ENCODE measurements around the gene BPGM.
A peak's percentile ranks its signal among the peaks of the same experiment; 100 is the strongest.

The BPGM gene

DNA sequence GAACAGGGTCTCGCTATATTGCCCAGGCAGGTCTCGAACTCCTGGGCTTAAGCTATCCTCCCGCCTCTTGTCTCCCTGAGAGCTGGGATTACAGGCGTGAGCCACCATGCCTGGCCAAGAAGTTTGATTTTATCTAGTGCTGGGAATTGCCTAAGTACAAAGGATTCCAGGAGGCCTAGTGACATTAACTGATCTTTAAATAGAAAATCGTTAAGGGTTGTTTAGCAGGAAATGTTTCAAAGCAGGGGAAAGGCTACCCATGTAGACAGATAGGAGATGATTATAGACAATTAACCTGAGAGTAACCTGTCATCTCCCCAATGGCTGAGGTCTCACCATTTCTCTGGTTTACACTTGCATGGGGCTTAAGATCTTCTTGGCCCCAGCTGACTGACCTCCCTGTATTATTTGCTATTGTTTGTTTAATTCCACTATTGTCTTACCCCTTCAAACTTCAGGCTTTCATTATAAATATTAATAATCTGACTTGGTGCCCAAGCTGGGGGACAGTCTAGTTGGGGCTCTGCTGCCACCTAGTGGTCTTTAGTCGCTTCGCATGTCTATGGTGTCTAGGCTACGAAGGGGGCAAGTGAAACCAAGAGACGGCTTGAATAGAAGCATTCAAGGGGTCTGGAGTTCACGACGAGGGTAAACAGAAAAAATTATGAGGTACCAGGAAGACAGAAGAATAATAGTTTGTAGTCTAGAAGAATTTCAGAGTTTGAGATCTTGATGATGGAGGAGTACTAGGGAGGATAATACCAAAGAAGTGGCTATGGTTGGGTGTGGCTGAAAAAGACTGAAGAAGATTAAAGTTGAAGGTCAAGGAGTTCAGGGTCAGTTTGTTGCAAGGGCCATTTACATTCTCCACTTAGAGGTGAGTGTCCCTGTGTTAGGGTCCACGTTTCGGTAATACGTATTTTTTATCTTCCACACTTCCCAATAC lies 40.4 kb upstream of the BPGM start:
- Histone ChIP-seq H3K14ac (ENCODE audit: low read length) (no peak overlapping the region), H3K18ac (ENCODE audit: low read length) (no peak overlapping the region), H3K27ac (replicated peaks; ENCODE audit: low read length) (no peak overlapping the region), H3K27me3 (ENCODE audit: control insufficient read depth in 3 of 3, insufficient read depth in 3 of 3, low read depth in 1 of 3, low read length in 3 of 3) (no peaks in the 10 kb centered on the region), H2BK120ac (ENCODE audit: low read depth, low read length) (no peak overlapping the region), H3K9ac (ENCODE audit: low read depth, low read length, poor library complexity) (no peak overlapping the region), H2BK5ac (ENCODE audit: low read length) (no peak overlapping the region), H3K4me3 (ENCODE audit: low read length in 2 of 2) (no peak overlapping the region), H3K9me3 (replicated peaks in 1 of 2; ENCODE audit: control insufficient read depth in 2 of 2, insufficient read depth in 1 of 2, low read depth in 1 of 2, low read length in 2 of 2) (no peaks in the 10 kb centered on the region), H2AK5ac (ENCODE audit: low read depth, low read length) (no peak overlapping the region), H3K36me3 (replicated peaks in 1 of 2; ENCODE audit: control insufficient read depth in 2 of 2, insufficient read depth in 2 of 2, low read length in 2 of 2) (no peaks in the 10 kb centered on the region), H3K23ac (ENCODE audit: low read depth, low read length, poor library complexity) (no peak overlapping the region), H2AFZ (ENCODE audit: low read length) (peak overlapping the region; percentile 8), H3K4me2 (ENCODE audit: insufficient read depth, low read length, poor library complexity, severe bottlenecking) (no peak overlapping the region), H3K79me1 (ENCODE audit: low read depth, low read length) (no peaks in the 10 kb centered on the region), H2BK15ac (ENCODE audit: low read length) (no peak overlapping the region), H2BK12ac (ENCODE audit: low read length) (no peak overlapping the region), H4K8ac (ENCODE audit: low read depth, low read length) (no peak overlapping the region), H4K91ac (ENCODE audit: low read depth, low read length, poor library complexity) (no peak overlapping the region), H3K4ac (ENCODE audit: low read length) (no peak overlapping the region), H3K4me1 (ENCODE audit: control insufficient read depth in 2 of 2, insufficient read depth in 1 of 2, low read depth in 1 of 2, low read length in 2 of 2) (peaks cover 0 to 3% of the 10 kb centered on the region in 2 donors)
- no CpG with 5 or more reads among the region's 14 CpGs for WGBS, 2 donors (ENCODE audit: extremely low coverage in 2 of 2, insufficient read length in 2 of 2, insufficient replicate concordance in 1 of 2)
- DNase-seq (ENCODE audit: low spot score), result peak; percentile 50

DNA sequence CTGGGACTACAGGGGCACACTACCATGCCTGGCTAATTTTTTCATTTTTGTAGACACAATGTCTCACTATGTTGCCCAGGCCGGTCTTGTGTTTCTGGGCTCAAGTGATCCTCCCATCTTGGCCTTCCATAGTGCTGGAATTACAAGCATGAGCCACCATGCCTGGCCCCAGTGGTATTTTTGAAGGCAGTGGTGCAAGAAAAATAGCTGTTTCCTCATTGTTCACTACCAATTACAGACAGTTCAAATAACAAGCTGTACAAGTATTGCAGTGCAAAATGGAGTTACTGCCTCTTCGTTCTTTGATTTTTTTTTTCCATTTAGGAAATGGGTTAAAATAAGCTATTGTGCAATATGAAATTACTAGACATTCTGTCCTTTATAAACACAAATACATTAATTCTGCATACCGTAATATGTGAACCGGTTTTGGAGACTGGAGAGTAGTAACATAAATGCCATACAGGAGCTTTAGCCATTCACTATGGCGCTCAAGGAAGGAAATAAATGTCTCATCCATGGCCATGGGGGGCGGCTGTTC lies 35.0 kb upstream of the BPGM start:
- Histone ChIP-seq H3K14ac (ENCODE audit: low read length) (no peak overlapping the region), H2AFZ (ENCODE audit: low read length) (no peak overlapping the region), H4K8ac (ENCODE audit: low read depth, low read length) (no peak overlapping the region), H3K4me2 (ENCODE audit: insufficient read depth, low read length, poor library complexity, severe bottlenecking) (no peak overlapping the region), H3K4me3 (ENCODE audit: low read length in 2 of 2) (no peak overlapping the region), H2BK12ac (ENCODE audit: low read length) (no peak overlapping the region), H2BK15ac (ENCODE audit: low read length) (no peak overlapping the region), H3K79me1 (ENCODE audit: low read depth, low read length) (no peaks in the 10 kb centered on the region), H3K36me3 (replicated peaks in 1 of 2; ENCODE audit: control insufficient read depth in 2 of 2, insufficient read depth in 2 of 2, low read length in 2 of 2) (no peaks in the 10 kb centered on the region), H3K9me3 (replicated peaks in 1 of 2; ENCODE audit: control insufficient read depth in 2 of 2, insufficient read depth in 1 of 2, low read depth in 1 of 2, low read length in 2 of 2) (no peaks in the 10 kb centered on the region), H3K4me1 (ENCODE audit: control insufficient read depth in 2 of 2, insufficient read depth in 1 of 2, low read depth in 1 of 2, low read length in 2 of 2) (no peaks in the 10 kb centered on the region), H2BK120ac (ENCODE audit: low read depth, low read length) (no peak overlapping the region), H3K27ac (replicated peaks; ENCODE audit: low read length) (no peak overlapping the region), H3K27me3 (ENCODE audit: control insufficient read depth in 3 of 3, insufficient read depth in 3 of 3, low read depth in 1 of 3, low read length in 3 of 3) (peaks cover 0 to 9% (median 0%) of the 10 kb centered on the region in 3 experiments), H4K91ac (ENCODE audit: low read depth, low read length, poor library complexity) (no peak overlapping the region), H2BK5ac (ENCODE audit: low read length) (no peak overlapping the region), H3K23ac (ENCODE audit: low read depth, low read length, poor library complexity) (no peak overlapping the region), H3K18ac (ENCODE audit: low read length) (no peak overlapping the region), H3K9ac (ENCODE audit: low read depth, low read length, poor library complexity) (no peak overlapping the region), H2AK5ac (ENCODE audit: low read depth, low read length) (no peak overlapping the region), H3K4ac (ENCODE audit: low read length) (no peak overlapping the region)
- DNase-seq (ENCODE audit: low spot score), result no peak
- WGBS, 2 donors (ENCODE audit: extremely low coverage in 2 of 2, insufficient read length in 2 of 2, insufficient replicate concordance in 1 of 2), result no CpG with 5 or more reads among the region's 6 CpGs

DNA sequence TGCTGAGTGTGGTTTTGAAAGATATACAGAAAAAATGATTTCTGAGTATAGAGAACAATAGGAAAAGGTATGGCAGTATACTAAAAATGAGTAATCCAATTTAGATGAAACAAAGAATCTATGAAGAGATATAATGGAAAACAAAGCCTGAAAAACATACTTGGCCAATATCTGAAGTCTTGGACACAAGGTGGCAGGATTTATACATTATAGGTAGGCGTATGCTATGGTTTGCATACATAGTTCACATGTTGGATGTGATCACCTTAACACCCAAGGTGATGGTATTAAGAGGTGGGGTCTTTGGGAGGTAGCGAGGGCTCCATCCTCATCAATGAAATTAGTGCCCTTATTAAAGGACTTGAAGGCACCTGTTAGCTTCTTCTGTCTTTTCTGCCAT lies 34.5 kb upstream of the BPGM start:
- no peak overlapping the region for H3K14ac ChIP-seq (ENCODE audit: low read length)
- H2BK15ac ChIP-seq (ENCODE audit: low read length), result no peak overlapping the region
- H3K18ac ChIP-seq (ENCODE audit: low read length), result no peak overlapping the region
- no peak overlapping the region for H3K23ac ChIP-seq (ENCODE audit: low read depth, low read length, poor library complexity)
- no peak overlapping the region for H2BK120ac ChIP-seq (ENCODE audit: low read depth, low read length)
- no peak overlapping the region for H3K4me3 ChIP-seq (ENCODE audit: low read length in 2 of 2)
- H3K4ac ChIP-seq (ENCODE audit: low read length), result no peak overlapping the region
- no peak overlapping the region for H2AK5ac ChIP-seq (ENCODE audit: low read depth, low read length)
- no peak overlapping the region for H2BK5ac ChIP-seq (ENCODE audit: low read length)
- no peak overlapping the region for H3K9ac ChIP-seq (ENCODE audit: low read depth, low read length, poor library complexity)
- no CpG with 5 or more reads among the region's 2 CpGs for WGBS, 2 donors (ENCODE audit: extremely low coverage in 2 of 2, insufficient read length in 2 of 2, insufficient replicate concordance in 1 of 2)
- no peak overlapping the region for H4K8ac ChIP-seq (ENCODE audit: low read depth, low read length)
- no peak overlapping the region for H2BK12ac ChIP-seq (ENCODE audit: low read length)
- H3K9me3 ChIP-seq (replicated peaks in 1 of 2; ENCODE audit: control insufficient read depth in 2 of 2, insufficient read depth in 1 of 2, low read depth in 1 of 2, low read length in 2 of 2), result no peaks in the 10 kb centered on the region
- no peak overlapping the region for H4K91ac ChIP-seq (ENCODE audit: low read depth, low read length, poor library complexity)
- peaks cover 0 to 10% (median 0%) of the 10 kb centered on the region in 3 experiments for H3K27me3 ChIP-seq (ENCODE audit: control insufficient read depth in 3 of 3, insufficient read depth in 3 of 3, low read depth in 1 of 3, low read length in 3 of 3)
- DNase-seq (ENCODE audit: low spot score), result no peak
- no peaks in the 10 kb centered on the region for H3K36me3 ChIP-seq (replicated peaks in 1 of 2; ENCODE audit: control insufficient read depth in 2 of 2, insufficient read depth in 2 of 2, low read length in 2 of 2)
- H3K4me1 ChIP-seq (ENCODE audit: control insufficient read depth in 2 of 2, insufficient read depth in 1 of 2, low read depth in 1 of 2, low read length in 2 of 2), result no peaks in the 10 kb centered on the region
- no peak overlapping the region for H3K4me2 ChIP-seq (ENCODE audit: insufficient read depth, low read length, poor library complexity, severe bottlenecking)
- no peak overlapping the region for H3K27ac ChIP-seq (replicated peaks; ENCODE audit: low read length)
- H3K79me1 ChIP-seq (ENCODE audit: low read depth, low read length), result no peaks in the 10 kb centered on the region
- H2AFZ ChIP-seq (ENCODE audit: low read length), result no peak overlapping the region

DNA sequence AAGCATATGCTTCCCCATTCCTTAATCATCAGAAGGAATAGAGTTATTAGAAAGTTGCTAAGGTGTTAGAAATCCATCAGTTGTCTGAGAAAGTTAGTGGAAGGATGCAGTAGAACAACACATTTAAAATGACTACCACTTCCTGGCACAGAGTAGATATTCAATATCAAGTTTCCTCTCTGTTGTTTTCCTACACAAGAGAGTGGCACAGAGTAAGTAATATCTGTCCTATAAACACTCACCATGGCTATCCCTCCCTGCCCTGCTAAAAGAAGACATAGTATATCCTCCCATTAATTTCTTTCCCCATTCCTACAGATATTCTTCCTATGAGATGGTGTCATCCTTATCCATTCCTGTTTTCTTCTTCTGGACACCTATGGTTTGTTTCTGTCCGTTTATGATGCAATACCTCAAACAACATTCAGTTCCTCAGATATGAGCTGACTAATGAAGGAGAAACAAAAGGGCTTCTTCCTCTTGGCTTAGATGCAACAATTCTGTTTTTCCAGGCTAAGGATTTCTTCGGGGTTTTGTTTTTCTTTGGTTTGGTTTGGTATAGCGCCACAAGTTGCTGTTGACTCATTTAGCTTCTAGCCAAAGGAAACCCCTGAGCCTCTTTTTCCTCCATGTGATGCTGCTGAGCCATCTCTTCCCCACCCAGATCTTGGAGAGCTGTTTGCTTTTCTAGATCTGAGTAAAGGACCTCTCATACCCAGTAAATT lies 32.9 kb upstream of the BPGM start:
- peaks cover 0 to 18% (median 0%) of the 10 kb centered on the region in 3 experiments for H3K27me3 ChIP-seq (ENCODE audit: control insufficient read depth in 3 of 3, insufficient read depth in 3 of 3, low read depth in 1 of 3, low read length in 3 of 3)
- no peak overlapping the region for H2AK5ac ChIP-seq (ENCODE audit: low read depth, low read length)
- H3K9me3 ChIP-seq (replicated peaks in 1 of 2; ENCODE audit: control insufficient read depth in 2 of 2, insufficient read depth in 1 of 2, low read depth in 1 of 2, low read length in 2 of 2), result no peaks in the 10 kb centered on the region
- H4K8ac ChIP-seq (ENCODE audit: low read depth, low read length), result no peak overlapping the region
- no peak overlapping the region for H3K4me3 ChIP-seq (ENCODE audit: low read length in 2 of 2)
- H3K23ac ChIP-seq (ENCODE audit: low read depth, low read length, poor library complexity), result no peak overlapping the region
- DNase-seq (ENCODE audit: low spot score), result no peak
- H3K4ac ChIP-seq (ENCODE audit: low read length), result no peak overlapping the region
- H3K18ac ChIP-seq (ENCODE audit: low read length), result no peak overlapping the region
- H4K91ac ChIP-seq (ENCODE audit: low read depth, low read length, poor library complexity), result no peak overlapping the region
- H3K14ac ChIP-seq (ENCODE audit: low read length), result no peak overlapping the region
- H3K79me1 ChIP-seq (ENCODE audit: low read depth, low read length), result no peaks in the 10 kb centered on the region
- no peak overlapping the region for H2BK120ac ChIP-seq (ENCODE audit: low read depth, low read length)
- H2BK5ac ChIP-seq (ENCODE audit: low read length), result no peak overlapping the region
- no peak overlapping the region for H2BK15ac ChIP-seq (ENCODE audit: low read length)
- H3K4me1 ChIP-seq (ENCODE audit: control insufficient read depth in 2 of 2, insufficient read depth in 1 of 2, low read depth in 1 of 2, low read length in 2 of 2), result no peaks in the 10 kb centered on the region
- H3K36me3 ChIP-seq (replicated peaks in 1 of 2; ENCODE audit: control insufficient read depth in 2 of 2, insufficient read depth in 2 of 2, low read length in 2 of 2), result no peaks in the 10 kb centered on the region
- H3K9ac ChIP-seq (ENCODE audit: low read depth, low read length, poor library complexity), result no peak overlapping the region
- H3K4me2 ChIP-seq (ENCODE audit: insufficient read depth, low read length, poor library complexity, severe bottlenecking), result no peak overlapping the region
- WGBS, 2 donors (ENCODE audit: extremely low coverage in 2 of 2, insufficient read length in 2 of 2, insufficient replicate concordance in 1 of 2), result no CpG with 5 or more reads among the region's 3 CpGs
- no peak overlapping the region for H3K27ac ChIP-seq (replicated peaks; ENCODE audit: low read length)
- no peak overlapping the region for H2BK12ac ChIP-seq (ENCODE audit: low read length)
- H2AFZ ChIP-seq (ENCODE audit: low read length), result no peak overlapping the region

Data from neuronal stem cell (in vitro differentiated cells).